K562 treated with DMSO at 1 percent for 12 hours (cell line): ENCODE data around the gene DOP1B. TPM values are rescaled to one million over a fixed set of nuclear protein-coding genes. Genes with fewer than 3 reads are reported as not detected.

ENCODE experiments used
- total RNA-seq: library from RNA; unstranded; fragments of 300-600 nt; gene quantifications from 2 replicates; pipeline ENCODE4 v1.2.3, GENCODE V29; 2022; ENCODE audit not compliant: insufficient read depth

The DOP1B gene
- 0.60 and 7.2 TPM in 2 replicates for total RNA-seq

GRCh38 chr21:36156815-36157670, at the start of gene DOP1B:
TSS of gene DOP1B (plus strand) at chr21:36156824. CDS start at chr21:36164734, 7,910 bp downstream.

DNA sequence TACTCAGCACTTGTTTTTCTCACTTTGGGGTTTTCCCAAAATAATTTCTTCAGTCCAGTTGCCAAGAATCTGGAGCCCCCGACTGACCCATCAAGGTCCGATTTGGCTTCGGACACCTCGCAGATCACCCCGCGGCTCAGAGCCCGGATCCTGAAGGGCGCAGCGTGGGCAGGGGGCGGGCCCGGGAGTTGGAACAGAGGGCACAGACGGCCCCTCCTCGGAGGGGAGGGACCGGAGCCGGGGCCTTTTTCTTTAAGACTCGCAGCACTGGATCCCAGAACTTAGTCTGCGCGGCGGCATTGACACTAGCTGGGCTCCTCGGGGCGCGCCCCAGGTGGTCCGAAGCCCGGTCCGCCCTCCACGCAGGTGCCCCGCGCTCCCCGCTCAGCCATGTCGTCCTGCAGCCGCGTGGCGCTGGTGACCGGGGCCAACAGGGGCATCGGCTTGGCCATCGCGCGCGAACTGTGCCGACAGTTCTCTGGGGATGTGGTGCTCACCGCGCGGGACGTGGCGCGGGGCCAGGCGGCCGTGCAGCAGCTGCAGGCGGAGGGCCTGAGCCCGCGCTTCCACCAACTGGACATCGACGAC, 21.7 kb upstream of the DOP1B start, which contains the start of gene CBR3:
Gene CBR3, plus strand, starts transcription at position 277 of the 588 bp plus-strand sequence. Its CDS starts 114 bp downstream, at position 391.

Other genes starting within 250 kb of the DOP1B start
- gene SETD4, start 96.3 kb upstream of the DOP1B start, total RNA-seq, result 6.0 and 13.9 TPM in 2 replicates
- gene CBR1, start 86.8 kb upstream of the DOP1B start, total RNA-seq, result 24.2 and 36.5 TPM in 2 replicates
- not detected in 2 replicates for gene CBR3, start 21.7 kb upstream of the DOP1B start, total RNA-seq
- 8.1 and 26.2 TPM in 2 replicates for gene MORC3, start 163.4 kb downstream of the DOP1B start, total RNA-seq
- 11.9 and 26.0 TPM in 2 replicates for gene CHAF1B, start 228.6 kb downstream of the DOP1B start, total RNA-seq